Aorta (tissue), 5 donors: ENCODE measurements around the gene CAPN1. TPM values are rescaled to one million over a fixed set of nuclear protein-coding genes. Genes with fewer than 3 reads are reported as not detected.
"Not testable (repeated sequence)": the region's sequence is repeated elsewhere in the genome, so short reads cannot be mapped to it uniquely, and the experiment has no call there.

Experiments used
- ATAC-seq: fragments of 200-7000 bp; cut with Tn5 transposase; one replicate; pipeline ENCODE4 v1.9.1; 2022; ENCODE audit warnings: moderate library complexity; ENCODE audit not compliant: low FRiP score
- DNase-seq, 2 donors: peaks; one replicate each; pipeline ENCODE4 v3.0.0-alpha.2; 2020
- H3K27ac ChIP-seq, 2 donors: one replicate each; pipeline ENCODE4 v1.5.1; 2013; ENCODE audit warnings: low read length in 2 of 2, mild to moderate bottlenecking in 2 of 2, moderate library complexity in 2 of 2, control low read depth in 1 of 2, inconsistent platforms in 1 of 2, low read depth in 1 of 2
- H3K27me3 ChIP-seq, 2 donors: one replicate each; pipeline ENCODE4 v1.6.1; 2013; ENCODE audit warnings: control low read depth in 1 of 2, low read length in 1 of 2, mild to moderate bottlenecking in 1 of 2, moderate library complexity in 1 of 2; ENCODE audit not compliant: insufficient read depth in 2 of 2, control insufficient read depth in 1 of 2
- H3K36me3 ChIP-seq, 2 donors: one replicate each; pipeline ENCODE4 v1.6.1; 2013; ENCODE audit warnings: control low read depth in 1 of 2, low read length in 1 of 2, mild to moderate bottlenecking in 1 of 2; ENCODE audit not compliant: insufficient read depth in 2 of 2, control insufficient read depth in 1 of 2
- H3K4me1 ChIP-seq, 2 donors: one replicate each; pipeline ENCODE4 v1.6.1; 2013; ENCODE audit warnings: low read length in 2 of 2, control low read depth in 1 of 2, mild to moderate bottlenecking in 1 of 2, moderate library complexity in 1 of 2; ENCODE audit not compliant: insufficient read depth in 2 of 2, control insufficient read depth in 1 of 2
- H3K4me3 ChIP-seq, 2 donors: one replicate each; pipeline ENCODE4 v1.5.1; 2013; ENCODE audit warnings: low read length in 2 of 2, control low read depth in 1 of 2, mild to moderate bottlenecking in 1 of 2
- H3K9me3 ChIP-seq: one replicate; pipeline ENCODE4 v1.6.1; 2013; ENCODE audit warnings: mild to moderate bottlenecking, low read length; ENCODE audit not compliant: control insufficient read depth
- WGBS, 2 donors: extraction: QIAGEN DNeasy Blood & Tissue Kit; methylation state at CpG; one replicate each; pipeline ENCODE4 v1.1.7; 2013; 5-methylcytosine and 5-hydroxymethylcytosine counted together
- intact Hi-C, 2 donors: fragments of 100-400 bp; cut with DNase I; formaldehyde crosslinking; loops; one replicate each; pipeline versions ENCODE4 v1.14.2 to v1.15.0; 2022
- polyA plus RNA-seq, 2 donors: library from polyadenylated mRNA; stranded (reverse); fragments of 200-250 nt; gene quantifications; one replicate each; pipeline ENCODE4 v1.2.3, GENCODE V29; 2013
- total RNA-seq, 2 donors: library from RNA; stranded (reverse); fragmentation: NEBNext Ultra II Directional; extraction: Animal tissue kit (Norgen Biotek cat#: 25700); gene quantifications; one replicate each; pipeline ENCODE4 v1.2.1, GENCODE V29; 2021
- donor health status: healthy with polysubstance abuse.
- donor health status: Bipolar disorder and iron deficiency.
- donor health status: DM: no; HTN: no; CAD: no.
- donor health status: DM: no; HTN: no; CAD: no.
- donor health status: DM: yes; HTN: yes; CAD: no.

CAPN1 gene
- total and polyA plus RNA-seq, 4 donors: 75.5 to 137 (median 103) TPM

- no peak for ATAC-seq
- WGBS, 2 donors: 83 to 87% methylated on average over 15 of the region's 15 CpGs
- Histone ChIP-seq H3K9me3 (no peaks in the 10 kb centered on the region), H3K36me3 (no peaks in the 10 kb centered on the region), H3K27me3 (no peaks in the 10 kb centered on the region), H3K4me3 (no peak overlapping the region), H3K27ac (no peak overlapping the region), H3K4me1 (no peaks in the 10 kb centered on the region)
- peak in 1 of 2 donors; percentile 14 for DNase-seq
- intact Hi-C loops: loop anchor here (1.0 to 5.0 kb wide), 2 partner anchors 41 to 43 kb away; no protein-coding TSS in a partner anchor
Observed at GRCh38 chr11:65136515-65137096, 45.1 kb upstream of the CAPN1 start.

- 78 to 80% methylated on average over 7 of the region's 7 CpGs for WGBS, 2 donors
- Histone ChIP-seq H3K27me3 (no peaks in the 10 kb centered on the region), H3K4me3 (no peak overlapping the region), H3K9me3 (no peaks in the 10 kb centered on the region), H3K27ac (no peak overlapping the region), H3K4me1 (no peaks in the 10 kb centered on the region), H3K36me3 (no peaks in the 10 kb centered on the region)
- no peak for ATAC-seq
- peak in 1 of 2 donors; percentile 1 for DNase-seq
- intact Hi-C loops: no loop called here
Observed at GRCh38 chr11:65141896-65142494, 39.7 kb upstream of the CAPN1 start.

- H3K36me3 ChIP-seq: no peaks in the 10 kb centered on the region
- DNase-seq: no peak
- no peak for ATAC-seq
- H3K4me1 ChIP-seq: no peaks in the 10 kb centered on the region
- H3K27ac ChIP-seq: no peak overlapping the region
- no peaks in the 10 kb centered on the region for H3K27me3 ChIP-seq
- no peak overlapping the region for H3K4me3 ChIP-seq
- intact Hi-C loops: no loop called here
- WGBS, 2 donors: 73 to 86% methylated on average over 2 of the region's 2 CpGs
- no peaks in the 10 kb centered on the region for H3K9me3 ChIP-seq
Observed at GRCh38 chr11:65147352-65148075, 34.2 kb upstream of the CAPN1 start.

- DNase-seq (peak in 1 of 2 donors; percentile 35), ATAC-seq (no peak)
- intact Hi-C loops: no loop called here
- H3K27ac ChIP-seq: no peak overlapping the region
- H3K27me3 ChIP-seq: no peaks in the 10 kb centered on the region
- H3K4me1 ChIP-seq: no peaks in the 10 kb centered on the region
- H3K36me3 ChIP-seq: no peaks in the 10 kb centered on the region
- no peaks in the 10 kb centered on the region for H3K9me3 ChIP-seq
- 82 to 90% methylated on average over 5 of the region's 5 CpGs for WGBS, 2 donors
- H3K4me3 ChIP-seq: no peak overlapping the region
Observed at GRCh38 chr11:65148657-65149056, 33.1 kb upstream of the CAPN1 start.

GRCh38 chr11:65150131-65150508 lies 31.6 kb upstream of the CAPN1 start:
- WGBS, 2 donors: 50 to 51% methylated on average over 10 of the region's 10 CpGs
- DNase-seq, intact Hi-C loops, H3K4me3 ChIP-seq, ATAC-seq, H3K9me3 ChIP-seq, H3K36me3 ChIP-seq, H3K27me3 ChIP-seq, H3K4me1 ChIP-seq, H3K27ac ChIP-seq: not testable (repeated sequence)

GRCh38 chr11:65150509-65151299 lies 31.0 kb upstream of the CAPN1 start:
- WGBS, 2 donors: 3% methylated on average over 12 of the region's 12 CpGs
- Histone ChIP-seq H3K4me3 (no peak overlapping the region), H3K9me3 (no peaks in the 10 kb centered on the region), H3K27me3 (no peaks in the 10 kb centered on the region), H3K36me3 (no peaks in the 10 kb centered on the region), H3K27ac (peak overlapping the region in 1 of 2 donors; percentile 0), H3K4me1 (no peaks in the 10 kb centered on the region)
- ATAC-seq: peak; percentile 90
- intact Hi-C loops: no loop called here
- peak; percentile 93 to 95 for DNase-seq

GRCh38 chr11:65151331-65151899 lies 30.3 kb upstream of the CAPN1 start:
- Histone ChIP-seq H3K4me3 (no peak overlapping the region), H3K36me3 (no peaks in the 10 kb centered on the region), H3K27ac (no peak overlapping the region), H3K9me3 (no peaks in the 10 kb centered on the region), H3K4me1 (no peaks in the 10 kb centered on the region), H3K27me3 (no peaks in the 10 kb centered on the region)
- ATAC-seq (no peak), DNase-seq (peak in 1 of 2 donors; percentile 6)
- WGBS, 2 donors: 82 to 88% methylated on average over 3 of the region's 3 CpGs
- intact Hi-C loops: no loop called here

GRCh38 chr11:65152122-65152521 lies 29.6 kb upstream of the CAPN1 start:
- intact Hi-C loops: no loop called here
- H3K27ac ChIP-seq: no peak overlapping the region
- WGBS, 2 donors: 77 to 94% methylated on average over 2 of the region's 2 CpGs
- H3K36me3 ChIP-seq: no peaks in the 10 kb centered on the region
- H3K9me3 ChIP-seq: no peaks in the 10 kb centered on the region
- H3K4me3 ChIP-seq: no peak overlapping the region
- DNase-seq (no peak), ATAC-seq (no peak)
- H3K27me3 ChIP-seq: no peaks in the 10 kb centered on the region
- no peaks in the 10 kb centered on the region for H3K4me1 ChIP-seq
